GM12874 (cell line): ENCODE results near the gene SMCR8.

Experiments
- CTCF ChIP-seq: IDR thresholded peaks from 2 replicates; pipeline ENCODE4 v1.5.1; 2011; ENCODE audit warnings: low read depth, mild to moderate bottlenecking, control low read depth, low read length, moderate library complexity; ENCODE audit not compliant: insufficient read depth

SMCR8 gene

GRCh38 chr17:18327093-18327492 is 12.0 kb downstream of the SMCR8 start:
- TF ChIP-seq CTCF = no peak

GRCh38 chr17:18327556-18327955 is 12.5 kb downstream of the SMCR8 start:
- no peak for TF ChIP-seq CTCF

- TF ChIP-seq CTCF = no peak
Measured at GRCh38 chr17:18328643-18329204, 13.6 kb downstream of the SMCR8 start.

- TF ChIP-seq CTCF = no peak
Measured at GRCh38 chr17:18331879-18332278, 16.8 kb downstream of the SMCR8 start.

GRCh38 chr17:18332909-18333489 is 17.9 kb downstream of the SMCR8 start:
- no peak for TF ChIP-seq CTCF

GRCh38 chr17:18339933-18340332 is 24.8 kb downstream of the SMCR8 start:
- no peak for TF ChIP-seq CTCF

- TF ChIP-seq CTCF = no peak
Measured at GRCh38 chr17:18344021-18344420, 28.9 kb downstream of the SMCR8 start.
